GM23338 (cell line): ENCODE results near the gene EPHB1. TPM values are rescaled to one million over a fixed set of nuclear protein-coding genes. Genes with fewer than 3 reads are reported as not detected.

ENCODE experiments used
- ATAC-seq: fragments of 200-7000 bp; cut with Tn5 transposase; 3 replicates; pipeline ENCODE4 v1.9.1; 2020
- DNase-seq: peaks from one replicate; pipeline ENCODE4 v3.0.0-alpha.2; 2015; ENCODE audit warnings: low spot score
- H2AFZ ChIP-seq: fragments of 200-600 bp; sonication (generic); 2 replicates; pipeline ENCODE4 v1.8.0; 2016; ENCODE audit warnings: antibody characterized with exemption, mild to moderate bottlenecking, moderate library complexity
- H3F3A ChIP-seq: fragments of 200-600 bp; sonication (generic); replicated peaks from 2 replicates; pipeline ENCODE4 v1.8.0; 2017; ENCODE audit warnings: antibody characterized with exemption, mixed run types, low read depth
- H3K27ac ChIP-seq: fragments of 200-600 bp; sonication (generic); 2 replicates; pipeline ENCODE4 v1.6.1; 2016; ENCODE audit warnings: low read depth
- H3K27me3 ChIP-seq: fragments of 200-600 bp; sonication (generic); 2 replicates; pipeline ENCODE4 v1.8.0; 2016; ENCODE audit warnings: mild to moderate bottlenecking, mixed run types, moderate library complexity; ENCODE audit not compliant: insufficient read depth
- H3K36me3 ChIP-seq: fragments of 200-600 bp; sonication (generic); 2 replicates; pipeline ENCODE4 v1.8.0; 2016; ENCODE audit warnings: mild to moderate bottlenecking; ENCODE audit not compliant: insufficient read depth
- H3K4me1 ChIP-seq: fragments of 200-600 bp; sonication (generic); 2 replicates; pipeline ENCODE4 v1.8.0; 2016; ENCODE audit warnings: mild to moderate bottlenecking, moderate library complexity; ENCODE audit not compliant: insufficient read depth
- H3K4me2 ChIP-seq: fragments of 200-600 bp; sonication (generic); 2 replicates; pipeline ENCODE4 v1.7.1; 2017; ENCODE audit warnings: mixed run types
- H3K4me3 ChIP-seq: fragments of 200-600 bp; sonication (generic); 2 replicates; pipeline ENCODE4 v1.6.1; 2016; ENCODE audit warnings: mixed run types
- H3K79me2 ChIP-seq: fragments of 200-600 bp; sonication (generic); replicated peaks from 2 replicates; pipeline ENCODE4 v1.8.0; 2017; ENCODE audit warnings: mild to moderate bottlenecking; ENCODE audit not compliant: insufficient read depth
- H3K9me2 ChIP-seq: fragments of 200-600 bp; sonication (generic); 2 replicates; pipeline ENCODE4 v1.8.0; 2017; ENCODE audit not compliant: insufficient read depth
- H4K20me1 ChIP-seq: fragments of 200-600 bp; sonication (generic); replicated peaks from 2 replicates; pipeline ENCODE4 v1.8.0; 2017; ENCODE audit warnings: mild to moderate bottlenecking; ENCODE audit not compliant: insufficient read depth
- H3K27ac Mint-ChIP-seq: 2 replicates; pipeline ENCODE4 v1.8.0; 2020; ENCODE audit warnings: inconsistent platforms, mild to moderate bottlenecking, moderate library complexity, mixed read lengths
- H3K27me3 Mint-ChIP-seq: 3 replicates; pipeline ENCODE4 v1.8.0; 2022; ENCODE audit warnings: low read depth, mild to moderate bottlenecking, moderate library complexity, mixed read lengths, inconsistent platforms; ENCODE audit not compliant: insufficient read depth, poor library complexity
- H3K36me3 Mint-ChIP-seq: 3 replicates; pipeline ENCODE4 v1.8.0; 2021; ENCODE audit warnings: low read depth, mild to moderate bottlenecking, inconsistent platforms, moderate library complexity, mixed read lengths
- H3K4me1 Mint-ChIP-seq: 3 replicates; pipeline ENCODE4 v1.8.0; 2020; ENCODE audit warnings: mild to moderate bottlenecking, inconsistent platforms, mixed read lengths
- H3K4me3 Mint-ChIP-seq: 3 replicates; pipeline ENCODE4 v1.8.0; 2021; ENCODE audit warnings: moderate library complexity, mild to moderate bottlenecking, inconsistent platforms, mixed read lengths
- H3K9me3 Mint-ChIP-seq: 3 replicates; pipeline ENCODE4 v1.8.0; 2020; ENCODE audit warnings: moderate library complexity, mild to moderate bottlenecking, inconsistent platforms, mixed read lengths
- CREB1 ChIP-seq: fragments of 250-450 bp; sonication (Bioruptor Pico); IDR thresholded peaks from 2 replicates; pipeline ENCODE4 v1.5.0; 2020; ENCODE audit warnings: low read depth, mild to moderate bottlenecking, moderate library complexity
- CTCF ChIP-seq, 2 experiments: fragments of 200-600 bp in 1 of 2; sonication (generic) in 1 of 2; conservative IDR thresholded peaks; 2 replicates each; pipeline versions ENCODE4 v1.5.1 to v1.6.1; 2016 to 2017; ENCODE audit warnings: antibody characterized with exemption in 2 of 2, low read depth in 2 of 2, mild to moderate bottlenecking in 2 of 2, moderate library complexity in 1 of 2
- ETS1 ChIP-seq: IDR thresholded peaks from 2 replicates; pipeline ENCODE4 v1.6.1; 2016; ENCODE audit warnings: antibody characterized with exemption
- EZH2 ChIP-seq: fragments of 200-600 bp; sonication (generic); IDR thresholded peaks from one replicate; pipeline ENCODE4 v1.8.0; 2017; ENCODE audit warnings: antibody characterized with exemption, mild to moderate bottlenecking, low read depth; ENCODE audit not compliant: unreplicated experiment
- EZH2phosphoT487 ChIP-seq: fragments of 200-600 bp; sonication (generic); IDR thresholded peaks from one replicate; pipeline ENCODE4 v1.8.1; 2018; ENCODE audit warnings: antibody characterized with exemption; ENCODE audit not compliant: unreplicated experiment
- JUNB ChIP-seq: IDR thresholded peaks from one replicate; pipeline ENCODE4 v1.6.1; 2016; ENCODE audit warnings: antibody characterized with exemption; ENCODE audit not compliant: unreplicated experiment
- NANOG ChIP-seq: IDR thresholded peaks from 2 replicates; pipeline ENCODE4 v1.6.1; 2016; ENCODE audit warnings: antibody characterized with exemption, borderline replicate concordance
- POLR2AphosphoS5 ChIP-seq: IDR thresholded peaks from 2 replicates; pipeline ENCODE4 v1.6.1; 2016; ENCODE audit warnings: antibody characterized with exemption, low read depth
- REST ChIP-seq: IDR thresholded peaks from one replicate; pipeline ENCODE4 v1.6.1; 2018; ENCODE audit warnings: antibody characterized with exemption; ENCODE audit not compliant: unreplicated experiment
- STAT1 ChIP-seq: IDR thresholded peaks from one replicate; pipeline ENCODE4 v1.6.1; 2016; ENCODE audit warnings: antibody characterized with exemption; ENCODE audit not compliant: unreplicated experiment
- ZNF114 ChIP-seq: fragments of 250-450 bp; sonication (Bioruptor Pico); IDR thresholded peaks from 2 replicates; pipeline ENCODE4 v1.5.0; 2020; ENCODE audit warnings: mild to moderate bottlenecking, moderate library complexity
- ZNF331 ChIP-seq: fragments of 250-450 bp; sonication (Bioruptor Pico); IDR thresholded peaks from 2 replicates; pipeline ENCODE4 v1.5.0; 2020; ENCODE audit warnings: low read depth, mild to moderate bottlenecking, moderate library complexity
- ZNF462 ChIP-seq: fragments of 250-450 bp; sonication (Bioruptor Pico); IDR thresholded peaks from 2 replicates; pipeline ENCODE4 v1.5.0; 2020; ENCODE audit warnings: mild to moderate bottlenecking, moderate library complexity
- polyA plus RNA-seq: library from polyadenylated mRNA; unstranded; fragments of >200 nt; fragmentation: Nextera tagmentation; extraction: Ambion mirVana; gene quantifications from 2 replicates; pipeline ENCODE4 v1.2.1, GENCODE V29; 2016
- total RNA-seq: library from RNA; depleted of rRNA; stranded (reverse); fragments of >200 nt; shearing (Covaris generic); gene quantifications from 2 replicates; pipeline ENCODE4 v1.2.3, GENCODE V29; 2014

Gene EPHB1
- total and polyA plus RNA-seq, 2 experiments from 2014 or later = 2.7 to 5.2 TPM

- Histone ChIP-seq H3K27me3 (no peaks in the 10 kb centered on the region), H3K36me3 (no peaks in the 10 kb centered on the region), H3K79me2 (no peaks in the 10 kb centered on the region), H3F3A (no peaks in the 10 kb centered on the region), H3K9me2 (0 out of 2 replicates have a peak, but pooled peaks cover 4% of the 10 kb centered on the region), H3K27ac (no peak overlapping the region), H3K4me3 (no peak overlapping the region), H4K20me1 (0 out of 2 replicates have a peak, but pooled peaks cover 3% of the 10 kb centered on the region), H2AFZ (no peak overlapping the region), H3K4me2 (no peak overlapping the region), H3K4me1 (no peaks in the 10 kb centered on the region)
- DNase-seq = no peak
- TF ChIP-seq CREB1 (CRISPR knock-in tag) (no peak), ETS1 (no peak), EZH2 (no peak), CTCF (conservative IDR thresholded peaks at IDR 0.05; ENCODE audit: low read depth in 2 of 2) (no peak), ZNF462 (CRISPR knock-in tag) (no peak), EZH2phosphoT487 (no peak), ZNF331 (no peak), JUNB (no peak), NANOG (no peak), STAT1 (no peak), ZNF114 (no peak), REST (no peak), POLR2AphosphoS5 (no peak)
- no peak for ATAC-seq
- H3K36me3 Mint-ChIP-seq = no peaks in the 10 kb centered on the region
- no peaks in the 10 kb centered on the region for H3K9me3 Mint-ChIP-seq
- no peak overlapping the region for H3K4me3 Mint-ChIP-seq
- H3K27me3 Mint-ChIP-seq = peaks cover 9% of the 10 kb centered on the region
- H3K4me1 Mint-ChIP-seq = no peaks in the 10 kb centered on the region
- no peak overlapping the region for H3K27ac Mint-ChIP-seq
These were observed 22.5 kb upstream of the EPHB1 start for GRCh38 chr3:134772591-134772990.
